OCI-LY3 (cell line): ENCODE data around the gene SYNE1.

Experiments
- H2AFZ ChIP-seq: fragments of 200-600, 300-600 bp; shearing (Covaris generic); 2 replicates; pipeline ENCODE4 v1.6.0; 2014; ENCODE audit warnings: antibody characterized with exemption, low read depth, low read length
- H3K27ac ChIP-seq: fragments of 200-600, 300-600 bp; sonication (generic); 2 replicates; pipeline ENCODE4 v1.5.1; 2014; ENCODE audit warnings: mild to moderate bottlenecking, low read length, moderate library complexity, mixed read lengths
- H3K27me3 ChIP-seq: fragments of 200-600, 300-600 bp; sonication (generic); 2 replicates; pipeline ENCODE4 v1.6.1; 2014; ENCODE audit warnings: low read depth, low read length, mixed read lengths
- H3K36me3 ChIP-seq: fragments of 200-600, 300-600 bp; sonication (generic); replicated peaks from 2 replicates; pipeline ENCODE3; 2014; ENCODE audit warnings: low read depth, low read length, mixed read lengths
- H3K4me1 ChIP-seq: fragments of 300-600, 200-600 bp; sonication (generic); 2 replicates; pipeline ENCODE4 v1.6.1; 2014; ENCODE audit warnings: low read length, mixed read lengths
- H3K4me2 ChIP-seq: fragments of 200-600, 300-600 bp; sonication (generic); 2 replicates; pipeline ENCODE4 v1.6.1; 2014; ENCODE audit warnings: low read length, mixed read lengths
- H3K4me3 ChIP-seq: fragments of 300-600, 200-600 bp; sonication (generic); 2 replicates; pipeline ENCODE4 v1.5.1; 2014; ENCODE audit warnings: antibody characterized with exemption, mild to moderate bottlenecking, low read length, moderate library complexity
- H3K79me2 ChIP-seq: fragments of 300-600, 200-600 bp; shearing (Covaris generic); 2 replicates; pipeline ENCODE4 v1.6.1; 2014; ENCODE audit warnings: mild to moderate bottlenecking, low read length, mixed read lengths
- H3K9ac ChIP-seq: fragments of 300-600, 200-600 bp; shearing (Covaris generic); 2 replicates; pipeline ENCODE4 v1.6.0; 2014; ENCODE audit warnings: mild to moderate bottlenecking, low read length, moderate library complexity
- H3K9me3 ChIP-seq: fragments of 200-600, 300-600 bp; shearing (Covaris generic); 2 replicates; pipeline ENCODE4 v1.6.1; 2014; ENCODE audit warnings: low read length, mixed read lengths; ENCODE audit not compliant: insufficient read depth
- H4K20me1 ChIP-seq: fragments of 200-600, 300-600 bp; sonication (generic); 2 replicates; pipeline ENCODE4 v1.6.1; 2016; ENCODE audit warnings: low read length, mixed read lengths; ENCODE audit not compliant: insufficient read depth
- CTCF ChIP-seq: fragments of 200-600, 300-600 bp; sonication (generic); IDR thresholded peaks from 2 replicates; pipeline ENCODE4 v1.5.1; 2014; ENCODE audit warnings: antibody characterized with exemption, low read length, low read depth
- EZH2phosphoT487 ChIP-seq: fragments of 200-600 bp; shearing (Covaris generic); IDR thresholded peaks from 2 replicates; pipeline ENCODE4 v1.6.1; 2018; ENCODE audit warnings: antibody characterized with exemption, mixed run types, low read depth

SYNE1 gene

GRCh38 chr6:152236370-152237097, 400.6 kb downstream of the SYNE1 start:
- TF ChIP-seq CTCF (no peak), EZH2phosphoT487 (no peak)
- Histone ChIP-seq H3K79me2 (no peaks in the 10 kb centered on the region), H3K27ac (no peak overlapping the region), H3K9me3 (no peaks in the 10 kb centered on the region), H3K9ac (no peak overlapping the region), H4K20me1 (no peaks in the 10 kb centered on the region), H3K4me3 (no peak overlapping the region), H2AFZ (no peak overlapping the region), H3K27me3 (no peaks in the 10 kb centered on the region), H3K4me1 (no peaks in the 10 kb centered on the region), H3K36me3 (no peaks in the 10 kb centered on the region), H3K4me2 (no peak overlapping the region)

GRCh38 chr6:152233547-152234320, 403.4 kb downstream of the SYNE1 start:
- no peak overlapping the region for H3K4me3 ChIP-seq
- H3K4me1 ChIP-seq = no peaks in the 10 kb centered on the region
- H3K9me3 ChIP-seq = no peaks in the 10 kb centered on the region
- H3K9ac ChIP-seq = no peak overlapping the region
- no peak overlapping the region for H3K4me2 ChIP-seq
- no peak overlapping the region for H3K27ac ChIP-seq
- TF ChIP-seq EZH2phosphoT487 (no peak), CTCF (no peak)
- no peaks in the 10 kb centered on the region for H3K27me3 ChIP-seq
- no peak overlapping the region for H2AFZ ChIP-seq
- H3K36me3 ChIP-seq = no peaks in the 10 kb centered on the region
- H4K20me1 ChIP-seq = no peaks in the 10 kb centered on the region
- no peaks in the 10 kb centered on the region for H3K79me2 ChIP-seq

- H3K4me2 ChIP-seq = no peak overlapping the region
- H3K4me3 ChIP-seq = no peak overlapping the region
- H3K9ac ChIP-seq = no peak overlapping the region
These were observed 404.5 kb downstream of the SYNE1 start for GRCh38 chr6:152232501-152233151.

More at GRCh38 chr6:152232501-152233151, 404.5 kb downstream of the SYNE1 start:
- H3K27ac ChIP-seq = no peak overlapping the region
- H3K9me3 ChIP-seq = no peaks in the 10 kb centered on the region
- no peaks in the 10 kb centered on the region for H4K20me1 ChIP-seq
- no peak overlapping the region for H2AFZ ChIP-seq
- H3K79me2 ChIP-seq = no peaks in the 10 kb centered on the region
- no peaks in the 10 kb centered on the region for H3K4me1 ChIP-seq
- TF ChIP-seq CTCF (no peak), EZH2phosphoT487 (no peak)
- no peaks in the 10 kb centered on the region for H3K27me3 ChIP-seq
- no peaks in the 10 kb centered on the region for H3K36me3 ChIP-seq
